Fibroblast of lung (primary cell): ENCODE data around the gene SCN4A.

ENCODE experiments used
- CTCF ChIP-seq, 2 donors: IDR thresholded peaks in 1 of 2; conservative IDR thresholded peaks in 1 of 2; 1 replicate in 1 of 2; 2 replicates in 1 of 2; pipeline ENCODE4 v1.5.1; 2011 to 2012; ENCODE audit warnings: low read length in 2 of 2, control low read depth in 1 of 2, inconsistent platforms in 1 of 2, low read depth in 1 of 2, mild to moderate bottlenecking in 1 of 2
- EZH2 ChIP-seq: IDR thresholded peaks from 2 replicates; pipeline ENCODE4 v1.5.1; 2012; ENCODE audit warnings: low read length, control low read depth, mild to moderate bottlenecking; ENCODE audit errors: missing control alignments

DNA sequence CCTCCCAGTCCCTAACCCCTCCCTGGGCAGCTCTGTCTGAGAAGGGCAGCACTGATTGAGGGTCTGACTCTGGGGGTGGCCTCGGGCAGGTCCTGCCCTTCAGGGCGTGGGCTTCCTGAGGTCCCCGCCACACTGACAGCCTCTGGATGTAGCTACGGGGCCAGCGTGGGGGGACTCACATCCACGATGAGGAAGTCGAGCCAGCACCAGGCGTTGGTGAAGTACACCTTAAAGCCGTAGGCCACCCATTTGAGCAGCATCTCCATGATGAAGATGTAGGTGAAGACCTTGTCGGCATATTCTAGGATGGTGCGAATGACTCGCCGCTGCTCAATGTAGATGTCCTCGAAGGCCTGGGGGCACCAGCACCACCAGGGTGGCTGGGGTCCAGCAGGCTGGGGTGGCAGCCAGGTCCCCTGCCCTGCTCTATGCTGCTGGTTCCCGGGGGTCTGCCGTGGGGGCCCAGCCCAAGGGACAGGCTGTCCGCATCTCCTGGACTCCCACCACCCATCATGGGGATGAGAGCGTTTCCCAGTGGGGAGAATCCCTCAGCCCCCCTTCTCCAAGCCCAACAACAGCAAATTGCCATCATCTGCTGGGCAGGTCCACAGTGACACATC lies 24.9 kb downstream of the SCN4A start:
- no peak for TF ChIP-seq CTCF (conservative IDR thresholded peaks at IDR 0.05 in 1 of 2, IDR thresholded peaks at IDR 0.05 in 1 of 2; ENCODE audit: low read depth in 1 of 2, low read length in 2 of 2)
- no peak for TF ChIP-seq EZH2
